Activated CD4-positive, alpha-beta T cell treated with anti-CD3 and anti-CD28 coated beads, Interleukin-2, Interleukin-6, amounts not matched to agents 100 ng/mL and 50 ng/mL, durations not matched to agents 16 hours and 8 hours (primary cell): ENCODE results near the gene SLC35B2.

Experiments used
- DNase-seq: peaks from one replicate; pipeline ENCODE4 v3.0.0-alpha.2; 2020

SLC35B2 gene

DNA sequence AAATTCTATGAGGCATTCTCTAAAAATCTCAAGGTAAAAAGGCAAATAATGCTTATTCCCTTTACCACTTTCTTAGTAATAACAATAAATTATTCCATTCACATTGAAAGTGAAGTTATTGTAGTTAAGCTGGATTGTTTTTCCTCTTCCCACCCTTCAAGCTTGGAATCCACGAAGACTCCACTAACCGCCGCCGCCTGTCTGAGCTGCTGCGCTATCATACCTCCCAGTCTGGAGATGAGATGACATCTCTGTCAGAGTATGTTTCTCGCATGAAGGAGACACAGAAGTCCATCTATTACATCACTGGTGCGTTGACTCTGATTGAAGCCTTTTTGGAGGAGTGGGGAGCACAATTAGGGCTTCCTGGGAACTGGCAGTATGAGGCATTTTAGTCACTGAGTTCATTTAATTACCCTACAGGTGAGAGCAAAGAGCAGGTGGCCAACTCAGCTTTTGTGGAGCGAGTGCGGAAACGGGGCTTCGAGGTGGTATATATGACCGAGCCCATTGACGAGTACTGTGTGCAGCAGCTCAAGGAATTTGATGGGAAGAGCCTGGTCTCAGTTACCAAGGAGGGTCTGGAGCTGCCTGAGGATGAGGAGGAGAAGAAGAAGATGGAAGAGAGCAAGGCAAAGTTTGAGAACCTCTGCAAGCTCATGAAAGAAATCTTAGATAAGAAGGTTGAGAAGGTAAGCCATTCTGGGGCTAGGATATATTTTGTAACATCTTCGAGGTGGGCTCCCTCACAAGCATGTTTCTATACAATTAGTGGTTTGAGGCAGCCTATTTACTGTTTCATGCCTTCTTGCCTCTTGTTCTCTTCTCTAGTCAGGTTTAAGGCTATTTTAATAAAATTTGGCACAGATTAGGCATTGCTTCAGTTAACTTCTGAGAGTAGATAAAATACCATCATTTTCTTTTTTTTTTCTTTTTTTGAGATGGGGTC lies 5.5 kb downstream of the SLC35B2 start:
- no peak for DNase-seq

DNA sequence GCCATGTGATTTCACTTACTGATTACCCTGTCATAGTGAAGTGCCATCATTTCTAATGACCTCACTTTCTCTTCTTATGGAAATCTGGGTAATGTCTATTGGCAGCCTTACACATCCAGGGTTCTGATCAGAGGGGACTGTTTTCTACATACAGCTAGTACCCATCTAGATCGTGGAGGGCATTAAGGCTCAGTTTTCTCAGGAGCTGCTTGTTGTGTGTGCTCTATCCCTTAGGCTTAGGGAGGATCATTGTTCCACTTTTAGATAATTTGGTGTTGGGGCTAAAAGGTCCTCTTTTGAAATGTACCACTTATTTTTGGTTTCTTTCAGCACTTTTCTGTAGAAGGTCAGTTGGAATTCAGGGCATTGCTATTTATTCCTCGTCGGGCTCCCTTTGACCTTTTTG lies 6.6 kb downstream of the SLC35B2 start:
- DNase-seq = no peak

DNA sequence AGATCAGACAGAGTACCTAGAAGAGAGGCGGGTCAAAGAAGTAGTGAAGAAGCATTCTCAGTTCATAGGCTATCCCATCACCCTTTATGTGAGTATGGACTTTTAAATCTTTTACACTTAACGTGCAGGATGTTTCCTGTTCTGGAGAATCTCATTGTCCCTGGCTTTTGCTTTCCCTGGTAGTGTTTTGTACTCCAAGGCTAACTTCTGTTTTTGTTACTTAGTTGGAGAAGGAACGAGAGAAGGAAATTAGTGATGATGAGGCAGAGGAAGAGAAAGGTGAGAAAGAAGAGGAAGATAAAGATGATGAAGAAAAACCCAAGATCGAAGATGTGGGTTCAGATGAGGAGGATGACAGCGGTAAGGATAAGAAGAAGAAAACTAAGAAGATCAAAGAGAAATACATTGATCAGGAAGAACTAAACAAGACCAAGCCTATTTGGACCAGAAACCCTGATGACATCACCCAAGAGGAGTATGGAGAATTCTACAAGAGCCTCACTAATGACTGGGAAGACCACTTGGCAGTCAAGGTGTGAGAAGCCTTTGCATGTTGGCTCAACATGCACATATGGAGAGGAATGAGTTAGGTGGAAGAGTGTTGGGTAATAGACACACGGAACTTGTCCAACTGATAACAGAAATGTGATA lies 7.1 kb downstream of the SLC35B2 start:
- DNase-seq = no peak

DNA sequence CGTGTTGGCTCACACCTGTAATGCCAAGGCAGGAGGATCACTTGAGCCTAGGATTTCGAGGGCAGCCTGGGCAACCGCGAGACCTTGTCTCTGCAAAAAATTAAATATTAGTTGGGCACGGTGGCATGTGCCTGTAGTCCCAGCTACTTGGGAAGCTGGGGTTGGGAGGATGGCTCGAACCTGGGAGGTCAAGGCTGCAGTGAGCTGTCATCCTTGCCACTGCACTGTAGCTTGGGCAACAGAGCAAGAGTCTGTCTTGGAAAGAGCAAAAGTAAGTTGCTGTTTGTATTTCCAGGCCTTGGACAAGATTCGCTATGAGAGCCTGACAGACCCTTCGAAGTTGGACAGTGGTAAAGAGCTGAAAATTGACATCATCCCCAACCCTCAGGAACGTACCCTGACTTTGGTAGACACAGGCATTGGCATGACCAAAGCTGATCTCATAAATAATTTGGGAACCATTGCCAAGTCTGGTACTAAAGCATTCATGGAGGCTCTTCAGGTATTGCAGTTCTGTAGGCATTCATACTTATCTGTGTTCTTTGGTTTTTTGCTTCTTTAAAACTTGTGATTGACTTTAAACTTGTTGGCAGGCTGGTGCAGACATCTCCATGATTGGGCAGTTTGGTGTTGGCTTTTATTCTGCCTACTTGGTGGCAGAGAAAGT lies 8.1 kb downstream of the SLC35B2 start:
- DNase-seq = no peak

DNA sequence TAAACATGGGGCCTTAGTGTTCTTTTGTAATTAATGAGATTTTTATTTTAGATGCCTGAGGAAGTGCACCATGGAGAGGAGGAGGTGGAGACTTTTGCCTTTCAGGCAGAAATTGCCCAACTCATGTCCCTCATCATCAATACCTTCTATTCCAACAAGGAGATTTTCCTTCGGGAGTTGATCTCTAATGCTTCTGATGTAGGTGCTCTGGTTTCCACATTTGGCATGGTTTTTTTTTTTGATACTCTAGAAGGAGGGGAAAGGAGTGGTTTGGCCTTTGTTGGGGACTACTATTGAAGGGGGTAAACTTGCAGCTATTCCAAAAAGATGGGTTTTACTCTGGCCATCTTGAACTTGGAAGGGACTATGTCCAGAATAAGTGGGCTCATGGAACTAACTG lies 8.7 kb downstream of the SLC35B2 start:
- no peak for DNase-seq

DNA sequence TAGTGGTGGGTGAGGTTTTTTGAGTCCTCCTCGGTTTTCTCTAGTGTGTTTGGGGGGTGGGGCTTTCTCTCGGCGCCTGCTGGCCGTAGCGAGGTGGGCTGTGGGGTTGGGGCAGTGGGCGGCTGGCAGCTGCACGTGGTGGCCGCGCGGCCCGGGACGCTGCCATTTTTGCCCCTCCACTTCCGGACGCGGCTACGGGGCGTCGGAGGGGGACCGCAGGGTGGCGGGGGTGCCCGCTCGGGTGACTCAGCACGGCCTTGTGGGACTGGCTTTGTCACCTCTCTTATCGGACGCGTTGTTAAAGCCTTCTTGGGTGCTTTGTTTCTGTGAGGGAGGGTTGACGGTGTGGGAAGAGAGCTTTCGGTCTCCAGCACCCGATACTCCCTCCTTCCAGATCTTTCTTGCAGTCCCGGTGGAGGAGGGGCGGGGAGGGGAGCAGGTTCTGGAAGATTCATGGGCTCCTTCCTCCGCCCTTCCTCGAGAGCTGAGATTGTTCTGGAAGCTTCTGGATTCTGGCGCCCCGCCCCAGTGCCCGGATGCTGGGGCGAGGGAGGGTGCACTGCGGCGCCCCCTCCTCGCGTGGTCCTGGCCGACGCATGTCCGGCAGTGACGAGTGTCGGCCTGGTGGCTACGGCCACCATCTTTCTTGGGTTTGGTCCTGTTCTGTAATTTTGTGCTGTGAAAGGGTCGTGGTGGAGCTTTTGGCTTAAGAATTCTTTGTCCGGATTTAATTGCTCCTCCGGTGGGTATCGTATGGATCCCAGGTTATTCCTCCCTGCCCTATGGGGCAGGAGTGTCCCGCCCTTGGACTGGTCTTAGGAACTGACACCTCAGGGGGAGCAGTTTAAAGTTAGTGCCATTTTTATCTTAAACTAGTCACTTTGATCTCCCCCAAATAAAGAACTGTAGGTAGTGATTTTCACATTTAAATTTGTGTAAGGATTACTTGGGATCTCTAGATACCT lies 9.7 kb downstream of the SLC35B2 start:
- peak; percentile 88 for DNase-seq

DNA sequence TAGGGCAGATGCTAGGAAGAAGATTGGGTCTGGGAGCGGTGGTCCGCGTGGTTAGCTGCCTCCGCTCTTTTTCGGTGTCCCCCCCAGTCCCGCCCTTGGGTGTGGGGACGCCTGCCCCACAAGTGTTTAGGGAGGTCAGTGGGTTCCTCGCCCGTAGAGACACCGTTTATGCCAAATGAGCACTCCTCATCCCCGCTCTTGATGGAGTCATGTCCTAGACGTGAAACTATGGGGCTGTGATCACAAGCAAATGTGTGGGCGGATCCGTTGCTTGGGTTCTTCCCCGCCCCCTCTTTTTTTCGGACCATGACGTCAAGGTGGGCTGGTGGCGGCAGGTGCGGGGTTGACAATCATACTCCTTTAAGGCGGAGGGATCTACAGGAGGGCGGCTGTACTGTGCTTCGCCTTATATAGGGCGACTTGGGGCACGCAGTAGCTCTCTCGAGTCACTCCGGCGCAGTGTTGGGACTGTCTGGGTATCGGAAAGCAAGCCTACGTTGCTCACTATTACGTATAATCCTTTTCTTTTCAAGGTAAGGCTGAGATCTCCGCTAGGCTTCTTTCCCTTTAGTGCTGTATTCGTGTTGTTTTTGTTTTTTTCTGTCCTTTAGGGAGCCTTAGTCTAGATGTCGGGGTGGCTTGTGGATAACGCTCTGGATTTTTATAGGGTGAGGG lies 10.5 kb downstream of the SLC35B2 start, which contains the start of gene HSP90AB1:
Gene HSP90AB1, plus strand, starts transcription at position 439 of the 675 bp plus-strand sequence. CDS start 1,529 bp downstream, outside the sequence.
- DNase-seq = peak; percentile 98

DNA sequence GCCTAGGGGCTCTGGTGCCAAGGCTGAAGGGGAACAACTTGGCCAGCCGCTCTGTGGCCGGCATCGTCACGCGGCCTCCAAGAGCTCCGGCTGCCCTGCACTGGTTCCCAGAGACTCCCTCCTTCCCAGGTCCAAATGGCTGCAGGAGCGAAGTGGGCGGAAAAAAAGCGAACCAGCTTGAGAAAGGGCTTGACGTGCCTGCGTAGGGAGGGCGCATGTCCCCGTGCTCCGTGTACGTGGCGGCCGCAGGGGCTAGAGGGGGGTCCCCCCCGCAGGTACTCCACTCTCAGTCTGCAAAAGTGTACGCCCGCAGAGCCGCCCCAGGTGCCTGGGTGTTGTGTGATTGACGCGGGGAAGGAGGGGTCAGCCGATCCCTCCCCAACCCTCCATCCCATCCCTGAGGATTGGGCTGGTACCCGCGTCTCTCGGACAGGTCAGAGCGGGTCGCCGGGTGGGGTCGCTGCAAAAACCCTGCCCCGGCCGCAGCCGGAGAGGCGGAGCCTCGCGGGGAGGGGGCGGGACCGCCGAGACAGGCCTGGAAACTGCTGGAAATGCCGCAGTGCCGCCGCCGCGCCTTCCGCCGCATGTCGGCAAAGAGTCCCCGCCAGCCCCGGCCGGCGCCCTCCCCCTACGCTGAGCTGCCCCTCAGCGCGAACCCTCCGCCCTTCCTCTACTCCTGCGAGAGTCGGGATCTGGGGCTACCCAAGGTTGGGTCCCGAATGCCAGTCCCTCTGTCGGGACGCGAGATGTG lies 11.2 kb downstream of the SLC35B2 start:
- peak; percentile 91 for DNase-seq

DNA sequence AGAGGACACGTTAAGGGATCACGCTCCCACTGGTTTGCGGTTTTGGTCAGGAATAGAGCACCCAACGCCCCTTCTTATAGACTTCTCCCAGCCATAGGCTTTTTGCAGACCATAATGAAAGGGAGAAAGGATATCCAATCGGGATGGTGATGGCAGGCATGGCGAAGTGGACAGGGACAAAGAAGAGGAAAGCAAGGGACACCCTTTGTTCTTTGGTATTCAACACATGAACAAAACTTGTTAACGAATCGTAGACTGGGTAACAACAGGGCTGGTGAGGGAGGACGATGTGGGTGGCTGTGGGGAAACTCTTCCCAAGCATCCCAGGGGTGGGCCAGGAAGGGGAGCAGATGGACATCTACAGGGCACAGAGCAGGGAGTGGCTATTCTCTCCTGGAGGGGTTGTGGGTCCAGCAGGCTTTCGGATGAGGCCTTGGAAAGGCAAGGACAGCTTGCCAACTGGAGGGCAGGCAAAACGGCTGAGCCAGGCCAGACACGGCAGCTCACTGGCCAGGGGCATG lies 11.9 kb downstream of the SLC35B2 start:
- DNase-seq = no peak

DNA sequence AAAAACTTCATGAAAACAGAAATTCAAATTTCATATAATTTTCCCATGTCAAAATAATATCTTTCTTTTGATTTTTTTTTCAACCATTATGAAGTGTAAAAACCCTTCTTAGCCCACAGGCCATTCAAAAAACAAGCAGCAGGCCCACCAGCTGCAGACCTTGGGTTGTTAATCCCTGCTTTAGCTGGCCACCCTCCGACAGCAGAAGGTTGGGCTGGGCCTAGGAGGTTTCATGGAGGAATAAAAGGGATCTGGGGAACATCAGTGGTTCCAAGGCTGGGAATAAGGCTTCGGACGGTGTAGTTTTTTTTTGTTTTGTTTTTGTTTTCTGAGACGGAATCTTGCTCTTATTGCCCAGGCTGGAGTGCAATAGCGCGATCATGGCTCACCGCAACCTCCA lies 14.0 kb downstream of the SLC35B2 start:
- no peak for DNase-seq

DNA sequence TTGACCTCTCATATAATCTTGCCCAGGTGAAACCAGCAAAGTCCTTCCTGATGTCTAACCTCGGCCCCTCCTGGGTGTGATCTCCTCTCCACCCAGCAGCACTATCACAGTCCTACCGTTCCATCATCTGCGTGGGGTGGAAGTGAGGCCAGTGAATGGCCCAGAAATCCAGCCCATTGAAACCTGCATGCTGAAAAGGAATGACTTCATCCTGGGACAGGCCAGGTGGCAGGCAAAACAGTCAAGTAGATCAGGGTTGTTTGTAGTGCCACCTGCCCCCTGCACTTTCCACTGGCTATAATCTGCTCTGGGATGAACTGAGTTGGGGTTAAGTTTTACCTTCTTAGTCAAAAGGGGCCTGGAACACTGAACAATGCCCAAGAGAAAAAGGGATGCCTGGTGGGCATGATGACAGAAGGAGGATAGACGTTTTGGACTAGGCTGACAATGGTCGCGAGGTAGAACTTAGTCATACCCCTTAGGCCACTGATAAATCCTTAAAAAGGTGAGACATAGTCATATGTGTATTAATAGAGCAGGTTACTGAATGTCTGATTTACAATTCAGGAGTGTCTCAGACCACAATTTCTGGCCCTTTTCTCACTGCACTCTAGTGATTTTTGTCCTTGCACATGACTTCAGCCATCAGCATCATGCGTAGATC lies 18.5 kb downstream of the SLC35B2 start:
- DNase-seq = no peak

DNA sequence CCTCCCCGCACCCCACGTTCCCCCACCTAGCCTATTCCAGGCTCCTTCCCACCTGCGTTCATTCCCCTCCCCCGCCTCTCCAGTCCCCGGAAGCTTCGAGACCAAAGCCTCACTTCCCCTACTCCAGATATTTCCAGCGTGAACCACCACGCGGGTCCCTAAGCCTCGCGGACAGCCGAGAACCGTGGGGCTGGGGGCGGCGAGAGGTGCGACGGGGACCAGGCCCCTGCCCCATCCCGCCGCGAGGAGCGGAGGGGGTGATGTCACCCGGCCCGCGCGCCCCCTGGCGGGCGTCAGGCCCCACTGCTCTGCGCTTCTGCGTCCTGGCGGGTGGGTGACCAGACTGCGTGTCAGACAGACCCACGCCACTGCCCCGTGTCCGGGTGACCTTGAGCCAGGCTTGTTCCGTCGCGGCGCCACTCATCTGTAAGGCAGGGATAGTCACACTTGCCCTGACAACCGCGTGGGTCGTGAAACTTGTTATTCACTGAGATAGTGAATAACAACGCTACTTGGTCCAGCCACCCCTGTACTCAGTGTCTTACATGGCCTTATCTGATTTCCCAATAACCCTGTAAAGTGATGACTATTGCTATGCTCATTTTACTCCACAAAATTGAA lies 19.4 kb downstream of the SLC35B2 start:
- DNase-seq = peak; percentile 87

DNA sequence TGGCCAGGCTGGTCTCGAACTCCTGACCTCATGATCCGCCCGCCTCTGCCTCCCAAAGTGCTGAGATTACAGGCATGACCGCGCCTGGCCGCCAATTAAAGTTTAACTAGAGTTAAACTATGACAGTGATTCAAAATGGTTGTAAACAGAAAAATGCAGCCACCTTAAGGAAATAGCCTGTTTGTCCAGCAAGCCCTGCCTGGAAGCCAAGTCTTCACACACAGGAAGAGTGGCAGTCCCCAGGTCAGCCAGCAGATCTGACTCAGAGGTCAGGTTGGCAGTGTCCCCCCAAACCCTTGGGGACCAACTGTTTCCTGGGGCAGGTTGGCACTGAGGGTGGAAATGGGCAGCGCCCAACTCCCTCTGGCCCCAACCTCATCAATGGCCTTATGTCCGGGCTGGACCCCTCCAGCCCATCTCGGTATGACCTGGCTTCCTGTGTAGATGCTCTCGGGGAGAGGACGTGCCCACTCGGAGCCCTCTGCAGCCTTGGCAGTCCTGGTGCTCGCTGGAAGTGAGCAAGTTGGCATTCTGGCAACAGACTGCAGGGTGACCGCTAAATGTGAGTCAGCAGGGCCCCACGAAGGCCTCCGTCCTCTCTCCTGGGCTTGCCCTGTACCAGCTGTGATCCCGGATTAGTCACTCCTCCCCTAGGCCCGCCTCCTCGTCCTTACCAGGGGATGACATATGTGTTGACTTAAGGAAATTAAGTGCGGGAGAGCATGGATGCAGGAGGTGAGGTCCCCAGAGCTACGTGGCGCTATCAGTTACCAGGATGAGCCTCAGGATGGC lies 20.1 kb downstream of the SLC35B2 start:
- peak; percentile 86 for DNase-seq

DNA sequence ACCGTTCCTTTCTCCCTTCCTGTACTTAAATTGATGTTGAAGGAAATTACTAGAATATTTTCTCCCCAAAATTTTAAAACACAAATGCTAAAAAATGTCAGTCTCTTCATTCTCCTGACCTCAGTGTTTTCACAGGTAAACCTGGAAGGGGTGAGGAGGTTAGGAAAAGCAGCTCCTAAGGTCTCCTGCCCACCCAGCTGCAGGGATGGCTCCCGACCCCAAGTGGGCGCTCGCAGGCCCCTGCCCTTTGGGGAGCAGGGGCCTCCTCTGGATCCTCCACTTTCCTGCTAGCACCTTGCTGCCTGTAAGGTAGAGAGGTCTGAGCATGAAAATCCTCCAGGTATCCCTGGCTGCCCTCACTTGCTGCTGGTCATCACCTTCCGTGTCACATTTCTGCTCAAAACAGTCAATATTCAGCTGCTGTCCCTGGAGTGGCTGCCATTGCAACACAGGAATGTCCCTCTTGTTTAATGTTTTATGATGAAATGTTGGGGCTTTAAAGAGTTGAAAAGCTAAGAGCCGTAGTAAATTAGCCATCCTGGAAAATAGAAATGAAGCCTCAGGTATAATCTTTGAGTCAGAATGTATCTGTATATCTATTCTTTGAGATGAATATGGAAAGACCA lies 21.3 kb downstream of the SLC35B2 start:
- no peak for DNase-seq

DNA sequence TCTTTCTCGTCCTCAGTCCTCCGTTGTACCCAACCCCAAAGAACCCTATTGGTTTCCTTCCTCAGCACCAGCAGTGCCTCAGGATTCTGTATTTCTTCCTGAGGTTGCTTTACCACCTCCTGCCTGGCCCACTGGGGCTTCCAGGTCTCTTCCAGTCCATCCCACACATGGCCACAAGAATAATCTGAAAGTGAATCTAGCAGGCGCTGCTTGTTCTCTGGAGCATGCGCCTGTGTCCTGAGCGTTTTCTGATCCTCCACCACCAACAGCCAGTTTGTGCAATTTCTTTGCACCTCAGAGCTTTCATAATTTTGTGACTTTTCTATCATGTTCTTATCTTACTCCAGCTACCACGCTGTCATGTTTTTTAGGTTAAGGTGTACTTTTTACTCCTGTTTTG lies 22.1 kb downstream of the SLC35B2 start:
- DNase-seq = no peak

DNA sequence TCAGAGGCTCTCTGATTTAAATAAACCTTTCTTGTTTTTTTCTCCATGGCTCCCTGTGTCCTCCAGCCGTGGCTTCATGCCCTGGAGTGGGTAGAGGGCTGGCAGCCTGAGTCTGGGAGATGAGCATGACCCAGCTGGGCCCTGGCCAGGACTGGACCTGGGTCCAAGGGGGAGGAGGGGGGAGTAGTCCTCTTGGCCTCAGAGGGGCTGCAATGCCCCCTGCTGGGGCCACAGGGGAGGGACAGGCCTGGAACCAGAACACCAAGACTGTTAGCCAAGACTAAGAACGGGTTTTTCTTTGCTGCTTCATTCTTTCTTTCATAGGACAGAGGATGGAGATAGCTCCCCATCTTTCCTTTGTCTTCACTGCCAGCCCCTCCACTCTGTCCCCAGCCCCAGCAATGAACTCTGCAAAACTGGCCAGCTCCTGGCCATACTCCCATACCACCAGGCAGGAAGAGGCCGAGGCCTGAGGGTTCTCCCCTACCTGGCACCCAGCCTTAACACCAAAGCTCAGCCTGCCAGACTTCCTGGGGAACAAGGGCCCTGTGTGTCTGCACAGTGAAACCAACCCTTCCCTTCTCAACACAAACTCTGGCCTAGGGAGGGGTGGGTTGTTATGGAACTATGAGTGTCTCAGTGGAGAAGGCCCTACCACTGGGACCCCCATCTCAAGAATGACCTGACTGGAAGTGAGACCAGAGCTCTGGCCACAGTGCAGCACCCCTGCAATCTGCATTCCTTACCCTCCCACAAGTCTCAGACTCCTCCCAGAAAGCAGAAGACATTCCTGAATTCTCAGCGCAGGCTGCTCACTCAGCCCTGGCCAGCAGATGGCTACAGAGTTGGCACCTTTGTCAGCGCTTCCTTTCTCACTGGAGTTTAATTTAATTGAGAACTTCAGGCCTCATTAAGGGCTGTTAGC lies 23.0 kb downstream of the SLC35B2 start:
- no peak for DNase-seq

DNA sequence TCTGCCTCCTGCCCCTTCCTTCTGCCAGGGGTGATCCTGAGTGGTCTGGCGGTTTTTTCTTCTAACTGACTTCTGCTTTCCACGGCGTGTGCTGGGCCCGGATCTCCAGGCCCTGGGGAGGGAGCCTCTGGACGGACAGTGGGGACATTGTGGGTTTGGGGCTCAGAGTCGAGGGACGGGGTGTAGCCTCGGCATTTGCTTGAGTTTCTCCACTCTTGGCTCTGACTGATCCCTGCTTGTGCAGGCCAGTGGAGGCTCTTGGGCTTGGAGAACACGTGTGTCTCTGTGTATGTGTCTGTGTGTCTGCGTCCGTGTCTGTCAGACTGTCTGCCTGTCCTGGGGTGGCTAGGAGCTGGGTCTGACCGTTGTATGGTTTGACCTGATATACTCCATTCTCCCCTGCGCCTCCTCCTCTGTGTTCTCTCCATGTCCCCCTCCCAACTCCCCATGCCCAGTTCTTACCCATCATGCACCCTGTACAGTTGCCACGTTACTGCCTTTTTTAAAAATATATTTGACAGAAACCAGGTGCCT lies 23.7 kb downstream of the SLC35B2 start:
- no peak for DNase-seq
